Mammary epithelial cell (primary cell): ENCODE results near the gene PXYLP1.

Experiments
- EZH2 ChIP-seq: IDR thresholded peaks from 2 replicates; pipeline ENCODE4 v1.6.1; 2012; ENCODE audit warnings: low read length, inconsistent platforms, borderline replicate concordance
- TF ChIP-seq, protein P1 (sequence below), 2 donors: IDR thresholded peaks in 1 of 2; conservative IDR thresholded peaks in 1 of 2; 2 replicates each; pipeline ENCODE4 v1.5.1; 2011 to 2012; ENCODE audit warnings: inconsistent platforms in 2 of 2, low read length in 2 of 2, mild to moderate bottlenecking in 2 of 2, control low read depth in 1 of 2, low read depth in 1 of 2; ENCODE audit not compliant: insufficient read depth in 1 of 2; ENCODE audit errors: extremely low read depth in 1 of 2

DNA sequence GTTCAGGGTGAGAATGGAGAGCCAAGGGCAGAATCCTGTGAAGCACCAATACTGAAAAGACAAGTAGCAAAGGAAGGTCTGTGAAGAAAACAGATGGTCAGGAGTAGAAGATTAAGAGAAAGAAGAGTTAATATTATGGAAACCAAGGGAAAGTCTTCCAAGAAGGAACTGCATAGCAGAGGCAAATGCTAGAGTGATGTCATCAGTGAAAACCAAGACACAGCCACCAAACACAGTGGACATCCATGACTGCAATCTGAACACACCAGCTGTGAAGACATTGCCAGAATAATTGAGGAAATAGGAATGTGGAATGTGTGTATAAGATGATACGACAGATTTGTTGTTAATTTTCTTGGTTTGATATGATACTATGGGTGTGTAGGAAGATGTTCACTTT, 109.9 kb downstream of the PXYLP1 start:
- TF ChIP-seq, protein P1, sequence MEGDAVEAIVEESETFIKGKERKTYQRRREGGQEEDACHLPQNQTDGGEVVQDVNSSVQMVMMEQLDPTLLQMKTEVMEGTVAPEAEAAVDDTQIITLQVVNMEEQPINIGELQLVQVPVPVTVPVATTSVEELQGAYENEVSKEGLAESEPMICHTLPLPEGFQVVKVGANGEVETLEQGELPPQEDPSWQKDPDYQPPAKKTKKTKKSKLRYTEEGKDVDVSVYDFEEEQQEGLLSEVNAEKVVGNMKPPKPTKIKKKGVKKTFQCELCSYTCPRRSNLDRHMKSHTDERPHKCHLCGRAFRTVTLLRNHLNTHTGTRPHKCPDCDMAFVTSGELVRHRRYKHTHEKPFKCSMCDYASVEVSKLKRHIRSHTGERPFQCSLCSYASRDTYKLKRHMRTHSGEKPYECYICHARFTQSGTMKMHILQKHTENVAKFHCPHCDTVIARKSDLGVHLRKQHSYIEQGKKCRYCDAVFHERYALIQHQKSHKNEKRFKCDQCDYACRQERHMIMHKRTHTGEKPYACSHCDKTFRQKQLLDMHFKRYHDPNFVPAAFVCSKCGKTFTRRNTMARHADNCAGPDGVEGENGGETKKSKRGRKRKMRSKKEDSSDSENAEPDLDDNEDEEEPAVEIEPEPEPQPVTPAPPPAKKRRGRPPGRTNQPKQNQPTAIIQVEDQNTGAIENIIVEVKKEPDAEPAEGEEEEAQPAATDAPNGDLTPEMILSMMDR (conservative IDR thresholded peaks at IDR 0.05 in 1 of 2, IDR thresholded peaks at IDR 0.05 in 1 of 2; ENCODE audit: extremely low read depth in 1 of 2, insufficient read depth in 1 of 2, low read depth in 1 of 2, low read length in 2 of 2): no peak
- no peak for TF ChIP-seq EZH2
